ENCODE data around the gene MYBPC1. TPM values are rescaled to one million over a fixed set of nuclear protein-coding genes. Genes with fewer than 3 reads are reported as not detected.

Gene MYBPC1
- total and polyA plus RNA-seq, 2 experiments from 2014 or later = 0.18 TPM; not detected in 1

DNA sequence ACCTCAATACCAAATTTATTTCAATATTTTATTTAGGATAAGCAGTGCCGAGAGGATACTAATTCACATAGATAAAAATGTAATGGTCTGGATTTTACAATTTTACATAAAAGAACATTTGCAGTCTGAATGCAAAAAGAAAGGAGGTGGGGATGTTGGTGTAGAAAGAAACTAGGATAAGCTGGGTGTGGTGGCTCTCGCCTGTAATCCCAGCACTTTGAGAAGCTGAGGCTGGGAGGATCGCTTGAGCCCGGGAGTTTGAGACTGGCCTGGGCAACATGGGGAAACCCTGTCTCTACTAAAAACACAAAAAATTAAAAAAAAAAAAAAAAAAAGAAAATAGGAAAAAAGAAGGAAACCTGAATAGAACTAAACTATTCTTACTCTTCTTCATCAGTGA is 127.6 kb downstream of the MYBPC1 start (continued):
- TF ChIP-seq, protein P1, sequence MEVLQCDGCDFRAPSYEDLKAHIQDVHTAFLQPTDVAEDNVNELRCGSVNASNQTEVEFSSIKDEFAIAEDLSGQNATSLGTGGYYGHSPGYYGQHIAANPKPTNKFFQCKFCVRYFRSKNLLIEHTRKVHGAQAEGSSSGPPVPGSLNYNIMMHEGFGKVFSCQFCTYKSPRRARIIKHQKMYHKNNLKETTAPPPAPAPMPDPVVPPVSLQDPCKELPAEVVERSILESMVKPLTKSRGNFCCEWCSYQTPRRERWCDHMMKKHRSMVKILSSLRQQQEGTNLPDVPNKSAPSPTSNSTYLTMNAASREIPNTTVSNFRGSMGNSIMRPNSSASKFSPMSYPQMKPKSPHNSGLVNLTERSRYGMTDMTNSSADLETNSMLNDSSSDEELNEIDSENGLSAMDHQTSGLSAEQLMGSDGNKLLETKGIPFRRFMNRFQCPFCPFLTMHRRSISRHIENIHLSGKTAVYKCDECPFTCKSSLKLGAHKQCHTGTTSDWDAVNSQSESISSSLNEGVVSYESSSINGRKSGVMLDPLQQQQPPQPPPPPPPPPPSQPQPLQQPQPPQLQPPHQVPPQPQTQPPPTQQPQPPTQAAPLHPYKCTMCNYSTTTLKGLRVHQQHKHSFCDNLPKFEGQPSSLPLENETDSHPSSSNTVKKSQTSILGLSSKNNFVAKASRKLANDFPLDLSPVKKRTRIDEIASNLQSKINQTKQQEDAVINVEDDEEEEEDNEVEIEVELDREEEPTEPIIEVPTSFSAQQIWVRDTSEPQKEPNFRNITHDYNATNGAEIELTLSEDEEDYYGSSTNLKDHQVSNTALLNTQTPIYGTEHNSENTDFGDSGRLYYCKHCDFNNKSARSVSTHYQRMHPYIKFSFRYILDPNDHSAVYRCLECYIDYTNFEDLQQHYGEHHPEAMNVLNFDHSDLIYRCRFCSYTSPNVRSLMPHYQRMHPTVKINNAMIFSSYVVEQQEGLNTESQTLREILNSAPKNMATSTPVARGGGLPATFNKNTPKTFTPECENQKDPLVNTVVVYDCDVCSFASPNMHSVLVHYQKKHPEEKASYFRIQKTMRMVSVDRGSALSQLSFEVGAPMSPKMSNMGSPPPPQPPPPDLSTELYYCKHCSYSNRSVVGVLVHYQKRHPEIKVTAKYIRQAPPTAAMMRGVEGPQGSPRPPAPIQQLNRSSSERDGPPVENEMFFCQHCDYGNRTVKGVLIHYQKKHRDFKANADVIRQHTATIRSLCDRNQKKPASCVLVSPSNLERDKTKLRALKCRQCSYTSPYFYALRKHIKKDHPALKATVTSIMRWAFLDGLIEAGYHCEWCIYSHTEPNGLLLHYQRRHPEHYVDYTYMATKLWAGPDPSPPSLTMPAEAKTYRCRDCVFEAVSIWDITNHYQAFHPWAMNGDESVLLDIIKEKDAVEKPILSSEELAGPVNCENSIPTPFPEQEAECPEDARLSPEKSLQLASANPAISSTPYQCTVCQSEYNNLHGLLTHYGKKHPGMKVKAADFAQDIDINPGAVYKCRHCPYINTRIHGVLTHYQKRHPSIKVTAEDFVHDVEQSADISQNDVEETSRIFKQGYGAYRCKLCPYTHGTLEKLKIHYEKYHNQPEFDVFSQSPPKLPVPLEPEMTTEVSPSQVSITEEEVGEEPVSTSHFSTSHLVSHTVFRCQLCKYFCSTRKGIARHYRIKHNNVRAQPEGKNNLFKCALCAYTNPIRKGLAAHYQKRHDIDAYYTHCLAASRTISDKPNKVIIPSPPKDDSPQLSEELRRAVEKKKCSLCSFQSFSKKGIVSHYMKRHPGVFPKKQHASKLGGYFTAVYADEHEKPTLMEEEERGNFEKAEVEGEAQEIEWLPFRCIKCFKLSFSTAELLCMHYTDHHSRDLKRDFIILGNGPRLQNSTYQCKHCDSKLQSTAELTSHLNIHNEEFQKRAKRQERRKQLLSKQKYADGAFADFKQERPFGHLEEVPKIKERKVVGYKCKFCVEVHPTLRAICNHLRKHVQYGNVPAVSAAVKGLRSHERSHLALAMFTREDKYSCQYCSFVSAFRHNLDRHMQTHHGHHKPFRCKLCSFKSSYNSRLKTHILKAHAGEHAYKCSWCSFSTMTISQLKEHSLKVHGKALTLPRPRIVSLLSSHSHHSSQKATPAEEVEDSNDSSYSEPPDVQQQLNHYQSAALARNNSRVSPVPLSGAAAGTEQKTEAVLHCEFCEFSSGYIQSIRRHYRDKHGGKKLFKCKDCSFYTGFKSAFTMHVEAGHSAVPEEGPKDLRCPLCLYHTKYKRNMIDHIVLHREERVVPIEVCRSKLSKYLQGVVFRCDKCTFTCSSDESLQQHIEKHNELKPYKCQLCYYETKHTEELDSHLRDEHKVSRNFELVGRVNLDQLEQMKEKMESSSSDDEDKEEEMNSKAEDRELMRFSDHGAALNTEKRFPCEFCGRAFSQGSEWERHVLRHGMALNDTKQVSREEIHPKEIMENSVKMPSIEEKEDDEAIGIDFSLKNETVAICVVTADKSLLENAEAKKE (CRISPR knock-in tag; IDR thresholded peaks at IDR 0.05) = no peak

DNA sequence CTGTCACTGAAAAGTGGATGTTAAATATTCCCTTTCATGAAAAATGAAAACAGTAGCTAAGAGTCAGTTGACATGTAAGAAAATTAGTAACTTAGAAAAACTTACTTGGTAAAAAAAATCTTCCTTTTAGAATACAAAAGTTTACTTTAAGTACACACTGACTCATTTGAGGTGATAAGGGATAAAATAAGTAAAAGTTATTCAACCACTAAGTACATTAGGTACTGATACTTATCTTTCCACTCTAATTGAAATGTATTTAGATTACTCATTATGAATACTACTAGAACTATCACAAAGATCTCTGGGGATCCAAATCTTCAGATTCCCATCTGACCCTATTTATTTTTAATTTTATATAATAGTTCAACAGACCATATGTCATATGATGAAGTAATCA is 132.3 kb downstream of the MYBPC1 start:
- Mint-ChIP-seq H3K4me1 (no peaks in the 10 kb centered on the region), H3K9me3 (no peaks in the 10 kb centered on the region), H3K27ac (no peak overlapping the region), H3K27me3 (ENCODE audit: insufficient read depth, low read depth, poor library complexity) (peaks cover 3% of the 10 kb centered on the region), H3K36me3 (ENCODE audit: low read depth) (no peaks in the 10 kb centered on the region), H3K4me3 (no peak overlapping the region)
- Histone ChIP-seq H3K36me3 (ENCODE audit: insufficient read depth) (no peaks in the 10 kb centered on the region; the same call in 1 of the 2 replicates), H3K27ac (ENCODE audit: low read depth) (no peak overlapping the region), H3F3A (replicated peaks; ENCODE audit: low read depth) (no peaks in the 10 kb centered on the region), H3K4me1 (ENCODE audit: insufficient read depth) (no peaks in the 10 kb centered on the region), H4K20me1 (replicated peaks; ENCODE audit: insufficient read depth) (no peaks in the 10 kb centered on the region), H2AFZ (no peak overlapping the region), H3K9me2 (ENCODE audit: insufficient read depth) (no peaks in the 10 kb centered on the region), H3K4me3 (no peak overlapping the region), H3K79me2 (replicated peaks; ENCODE audit: insufficient read depth) (no peaks in the 10 kb centered on the region), H3K27me3 (ENCODE audit: insufficient read depth) (no peaks in the 10 kb centered on the region), H3K4me2 (no peak overlapping the region)
- DNase-seq (ENCODE audit: low spot score) (no peak), ATAC-seq (no peak)
- no peak for TF ChIP-seq CREB1 (CRISPR knock-in tag; IDR thresholded peaks at IDR 0.05; ENCODE audit: low read depth)
- TF ChIP-seq POLR2AphosphoS5 (IDR thresholded peaks at IDR 0.05; ENCODE audit: low read depth) = no peak
- TF ChIP-seq, protein P2, sequence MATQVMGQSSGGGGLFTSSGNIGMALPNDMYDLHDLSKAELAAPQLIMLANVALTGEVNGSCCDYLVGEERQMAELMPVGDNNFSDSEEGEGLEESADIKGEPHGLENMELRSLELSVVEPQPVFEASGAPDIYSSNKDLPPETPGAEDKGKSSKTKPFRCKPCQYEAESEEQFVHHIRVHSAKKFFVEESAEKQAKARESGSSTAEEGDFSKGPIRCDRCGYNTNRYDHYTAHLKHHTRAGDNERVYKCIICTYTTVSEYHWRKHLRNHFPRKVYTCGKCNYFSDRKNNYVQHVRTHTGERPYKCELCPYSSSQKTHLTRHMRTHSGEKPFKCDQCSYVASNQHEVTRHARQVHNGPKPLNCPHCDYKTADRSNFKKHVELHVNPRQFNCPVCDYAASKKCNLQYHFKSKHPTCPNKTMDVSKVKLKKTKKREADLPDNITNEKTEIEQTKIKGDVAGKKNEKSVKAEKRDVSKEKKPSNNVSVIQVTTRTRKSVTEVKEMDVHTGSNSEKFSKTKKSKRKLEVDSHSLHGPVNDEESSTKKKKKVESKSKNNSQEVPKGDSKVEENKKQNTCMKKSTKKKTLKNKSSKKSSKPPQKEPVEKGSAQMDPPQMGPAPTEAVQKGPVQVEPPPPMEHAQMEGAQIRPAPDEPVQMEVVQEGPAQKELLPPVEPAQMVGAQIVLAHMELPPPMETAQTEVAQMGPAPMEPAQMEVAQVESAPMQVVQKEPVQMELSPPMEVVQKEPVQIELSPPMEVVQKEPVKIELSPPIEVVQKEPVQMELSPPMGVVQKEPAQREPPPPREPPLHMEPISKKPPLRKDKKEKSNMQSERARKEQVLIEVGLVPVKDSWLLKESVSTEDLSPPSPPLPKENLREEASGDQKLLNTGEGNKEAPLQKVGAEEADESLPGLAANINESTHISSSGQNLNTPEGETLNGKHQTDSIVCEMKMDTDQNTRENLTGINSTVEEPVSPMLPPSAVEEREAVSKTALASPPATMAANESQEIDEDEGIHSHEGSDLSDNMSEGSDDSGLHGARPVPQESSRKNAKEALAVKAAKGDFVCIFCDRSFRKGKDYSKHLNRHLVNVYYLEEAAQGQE (IDR thresholded peaks at IDR 0.05; ENCODE audit: unreplicated experiment) = no peak
- TF ChIP-seq ETS1 (IDR thresholded peaks at IDR 0.05) = no peak
- TF ChIP-seq, protein P3, sequence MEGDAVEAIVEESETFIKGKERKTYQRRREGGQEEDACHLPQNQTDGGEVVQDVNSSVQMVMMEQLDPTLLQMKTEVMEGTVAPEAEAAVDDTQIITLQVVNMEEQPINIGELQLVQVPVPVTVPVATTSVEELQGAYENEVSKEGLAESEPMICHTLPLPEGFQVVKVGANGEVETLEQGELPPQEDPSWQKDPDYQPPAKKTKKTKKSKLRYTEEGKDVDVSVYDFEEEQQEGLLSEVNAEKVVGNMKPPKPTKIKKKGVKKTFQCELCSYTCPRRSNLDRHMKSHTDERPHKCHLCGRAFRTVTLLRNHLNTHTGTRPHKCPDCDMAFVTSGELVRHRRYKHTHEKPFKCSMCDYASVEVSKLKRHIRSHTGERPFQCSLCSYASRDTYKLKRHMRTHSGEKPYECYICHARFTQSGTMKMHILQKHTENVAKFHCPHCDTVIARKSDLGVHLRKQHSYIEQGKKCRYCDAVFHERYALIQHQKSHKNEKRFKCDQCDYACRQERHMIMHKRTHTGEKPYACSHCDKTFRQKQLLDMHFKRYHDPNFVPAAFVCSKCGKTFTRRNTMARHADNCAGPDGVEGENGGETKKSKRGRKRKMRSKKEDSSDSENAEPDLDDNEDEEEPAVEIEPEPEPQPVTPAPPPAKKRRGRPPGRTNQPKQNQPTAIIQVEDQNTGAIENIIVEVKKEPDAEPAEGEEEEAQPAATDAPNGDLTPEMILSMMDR (conservative IDR thresholded peaks at IDR 0.05; ENCODE audit: low read depth in 2 of 2) = no peak

All from GM23338 (cell line).